M059J (cell line): ENCODE results near the gene CNOT4. TPM values are rescaled to one million over a fixed set of nuclear protein-coding genes. Genes with fewer than 3 reads are reported as not detected.
"Not testable (repeated sequence)": the region's sequence is repeated elsewhere in the genome, so short reads cannot be mapped to it uniquely, and the experiment has no call there.

Experiments
- DNase-seq: peaks from one replicate; pipeline ENCODE4 v3.0.0-alpha.2; 2012; ENCODE audit warnings: low read depth
- total RNA-seq: library from RNA; depleted of rRNA; stranded (reverse); fragments of >200 nt; shearing (Covaris generic); gene quantifications from 2 replicates; pipeline ENCODE4 v1.2.3, GENCODE V29; 2014

Gene CNOT4
- total RNA-seq, 1 experiment from 2014 or later, result 15.0 TPM

- no peak for DNase-seq
These were observed 145.7 kb downstream of the CNOT4 start for GRCh38 chr7:135364206-135364605.

- no peak for DNase-seq
These were observed 147.0 kb downstream of the CNOT4 start for GRCh38 chr7:135362871-135363270.

DNA sequence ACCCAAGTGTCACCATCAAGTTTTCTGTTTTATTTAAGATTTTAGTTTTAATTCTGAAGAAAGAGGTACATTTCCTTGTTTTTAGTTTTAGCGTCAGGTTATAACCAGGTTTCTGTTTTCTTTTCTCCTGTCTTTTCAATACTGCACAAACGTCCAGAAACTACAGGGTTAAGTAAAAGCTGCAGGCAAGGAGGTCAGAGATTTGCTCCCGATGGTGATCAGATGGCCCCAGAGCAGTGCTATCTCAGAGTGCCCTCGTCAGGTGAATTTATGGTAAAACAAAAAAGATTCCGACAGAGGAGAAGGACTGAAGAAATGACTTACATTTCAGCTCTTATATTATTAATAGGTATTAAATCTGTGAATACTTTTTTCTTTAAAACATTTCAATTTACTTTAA is 148.1 kb downstream of the CNOT4 start:
- DNase-seq, result no peak

- no peak for DNase-seq
These were observed 150.3 kb downstream of the CNOT4 start for GRCh38 chr7:135359615-135360014.

- no peak for DNase-seq
These were observed 154.4 kb downstream of the CNOT4 start for GRCh38 chr7:135355377-135356048.

DNA sequence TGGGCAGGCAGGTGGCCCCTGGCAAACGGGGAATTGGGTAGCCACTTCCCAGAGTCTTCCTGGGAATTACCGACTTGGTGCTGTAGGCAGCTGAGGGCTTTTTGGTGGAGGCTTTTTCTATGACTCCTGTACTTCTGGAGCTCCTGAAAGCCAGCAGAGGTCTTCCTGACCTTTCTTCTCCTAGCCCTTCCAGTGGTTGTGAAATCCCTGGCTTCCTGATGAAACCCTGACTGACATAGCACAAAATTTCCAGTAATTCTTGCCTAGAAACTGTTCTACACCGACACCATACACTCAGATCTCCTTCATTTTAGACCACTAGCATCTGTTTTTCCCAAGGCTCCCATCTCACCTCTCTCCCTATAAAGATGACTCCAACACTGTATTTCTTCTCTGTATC is 156.1 kb downstream of the CNOT4 start:
- DNase-seq, result no peak

GRCh38 chr7:135352285-135352684 is 157.6 kb downstream of the CNOT4 start:
- no peak for DNase-seq

DNA sequence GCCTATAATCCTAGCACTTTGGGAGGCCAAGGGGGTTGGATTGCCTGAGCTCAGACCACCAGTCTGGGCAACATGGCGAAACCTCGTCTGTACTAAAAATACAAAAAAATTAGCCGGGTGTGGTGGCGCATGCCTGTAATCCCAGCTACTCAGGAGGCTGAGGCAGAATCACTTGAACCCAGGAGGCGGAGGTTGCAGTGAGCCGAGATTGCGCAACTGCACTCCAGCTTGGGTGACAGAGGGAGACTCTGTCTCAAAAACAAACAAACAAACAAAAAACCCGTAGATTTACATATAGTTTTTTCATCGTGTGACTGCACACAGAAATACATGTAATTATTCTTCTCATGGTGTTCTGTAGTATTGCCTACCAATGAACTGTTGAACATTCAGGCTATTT is 158.8 kb downstream of the CNOT4 start:
- DNase-seq, result not testable (repeated sequence)

- DNase-seq, result peak; percentile 5
These were observed 160.2 kb downstream of the CNOT4 start for GRCh38 chr7:135349746-135350145.

DNA sequence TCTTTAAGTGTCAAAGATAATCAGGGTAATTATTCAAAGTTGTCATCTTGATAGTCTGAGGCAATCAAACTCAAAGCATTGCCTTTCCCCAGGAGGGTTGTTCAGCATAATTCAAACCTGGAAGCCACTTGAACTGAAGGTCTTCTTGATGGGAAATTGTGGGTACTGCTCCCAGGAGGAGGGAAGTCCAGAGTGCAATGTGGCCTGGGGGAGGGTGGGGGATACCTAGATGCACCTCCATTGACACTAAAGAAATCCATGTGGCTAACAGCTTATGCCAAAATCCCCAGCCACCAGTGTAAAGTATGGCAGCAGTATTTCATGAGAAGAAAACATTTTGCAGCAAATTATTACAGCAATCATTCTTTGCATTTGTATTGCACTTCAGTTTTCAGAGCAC is 161.4 kb downstream of the CNOT4 start:
- no peak for DNase-seq

- DNase-seq, result no peak
These were observed 166.5 kb downstream of the CNOT4 start for GRCh38 chr7:135343361-135343760.

DNA sequence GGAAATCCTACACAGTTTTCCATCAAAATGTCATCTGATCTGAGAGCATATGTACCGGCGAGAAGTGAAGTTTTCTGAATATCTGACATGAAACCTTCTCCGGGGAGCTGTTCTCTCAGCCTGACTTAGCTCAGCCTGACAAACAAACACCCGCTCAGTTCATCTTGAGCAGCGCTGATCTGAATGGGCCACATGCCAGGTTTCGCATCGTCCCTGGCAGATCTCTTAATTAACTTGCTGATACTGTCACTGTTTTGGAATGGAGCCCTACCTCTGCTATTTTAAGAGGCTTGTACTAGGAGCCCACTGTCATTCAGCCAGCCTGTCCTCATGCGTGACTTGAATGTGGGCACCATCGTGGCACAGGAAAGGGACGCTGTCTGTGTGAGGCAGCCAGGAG is 167.0 kb downstream of the CNOT4 start:
- no peak for DNase-seq

- no peak for DNase-seq
These were observed 168.9 kb downstream of the CNOT4 start for GRCh38 chr7:135341049-135341448.

DNA sequence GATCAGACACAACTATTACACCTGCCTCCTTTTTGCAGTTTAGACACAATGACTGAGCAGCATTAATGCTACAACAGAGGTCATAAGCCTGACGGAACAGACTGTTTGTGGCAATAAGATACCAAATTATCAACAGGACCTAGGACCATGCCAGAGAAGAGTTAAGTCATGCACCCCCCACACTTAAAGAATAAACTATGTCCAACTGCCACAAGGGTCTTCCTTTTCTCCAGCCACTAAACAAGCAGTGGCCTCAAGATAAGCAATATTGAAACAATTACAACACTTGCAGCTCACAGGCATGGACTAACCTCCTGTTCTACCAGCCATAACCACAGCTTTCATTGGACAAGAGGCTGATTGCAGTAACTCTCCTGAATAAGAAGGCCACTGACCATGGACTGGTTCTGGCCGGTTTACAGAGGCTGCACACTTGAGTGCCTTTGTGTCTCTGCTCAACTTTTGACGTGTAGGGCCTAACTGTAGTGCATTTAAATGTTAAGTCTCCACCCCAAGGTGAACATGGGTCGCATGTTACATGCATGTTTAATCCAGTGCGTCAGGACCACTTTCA is 171.8 kb downstream of the CNOT4 start:
- no peak for DNase-seq

DNA sequence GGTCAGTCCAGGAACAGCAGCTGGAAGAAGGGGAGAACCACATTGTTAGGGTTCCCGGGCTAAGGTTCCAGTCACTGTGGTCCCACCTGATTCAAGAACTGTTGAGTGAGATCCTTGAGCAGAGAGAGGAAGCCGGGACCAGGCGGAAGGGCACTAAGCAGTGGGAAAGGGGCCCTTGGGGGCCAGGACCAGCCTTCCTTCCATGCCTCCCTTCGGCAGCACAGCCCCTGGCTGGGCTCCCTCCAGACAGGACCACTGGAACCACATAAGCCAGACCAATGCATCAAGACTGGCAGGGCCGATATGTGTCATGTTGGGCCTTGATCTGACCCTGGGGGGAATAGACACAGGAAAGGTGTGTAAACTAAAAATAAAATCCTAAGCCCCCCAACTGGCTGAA is 172.4 kb downstream of the CNOT4 start:
- no peak for DNase-seq

DNA sequence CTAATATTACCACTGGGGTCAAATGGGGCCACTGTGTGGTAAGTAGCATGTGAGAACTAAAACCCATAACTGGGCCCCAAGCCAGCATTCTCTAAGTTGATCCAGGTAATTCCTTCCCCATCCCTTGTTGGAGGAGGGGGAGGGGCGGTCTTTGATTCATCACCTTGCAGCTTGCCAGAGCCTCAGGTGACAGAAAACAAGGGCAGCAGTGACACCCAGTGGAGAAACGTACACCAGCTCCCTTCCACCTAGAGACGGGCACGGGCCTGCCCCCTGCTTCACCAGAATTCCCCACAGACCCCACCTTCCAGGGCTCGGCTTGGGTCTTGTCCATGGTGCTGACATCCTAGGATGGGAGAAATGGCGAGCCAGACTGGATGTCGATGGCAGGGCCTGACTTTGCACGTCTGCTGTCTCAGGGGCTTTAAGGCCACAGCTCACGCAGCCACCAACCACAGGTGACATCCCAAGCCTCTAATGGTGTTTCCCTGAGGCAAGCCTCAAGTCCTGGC is 174.2 kb downstream of the CNOT4 start:
- peak; percentile 61 for DNase-seq

DNA sequence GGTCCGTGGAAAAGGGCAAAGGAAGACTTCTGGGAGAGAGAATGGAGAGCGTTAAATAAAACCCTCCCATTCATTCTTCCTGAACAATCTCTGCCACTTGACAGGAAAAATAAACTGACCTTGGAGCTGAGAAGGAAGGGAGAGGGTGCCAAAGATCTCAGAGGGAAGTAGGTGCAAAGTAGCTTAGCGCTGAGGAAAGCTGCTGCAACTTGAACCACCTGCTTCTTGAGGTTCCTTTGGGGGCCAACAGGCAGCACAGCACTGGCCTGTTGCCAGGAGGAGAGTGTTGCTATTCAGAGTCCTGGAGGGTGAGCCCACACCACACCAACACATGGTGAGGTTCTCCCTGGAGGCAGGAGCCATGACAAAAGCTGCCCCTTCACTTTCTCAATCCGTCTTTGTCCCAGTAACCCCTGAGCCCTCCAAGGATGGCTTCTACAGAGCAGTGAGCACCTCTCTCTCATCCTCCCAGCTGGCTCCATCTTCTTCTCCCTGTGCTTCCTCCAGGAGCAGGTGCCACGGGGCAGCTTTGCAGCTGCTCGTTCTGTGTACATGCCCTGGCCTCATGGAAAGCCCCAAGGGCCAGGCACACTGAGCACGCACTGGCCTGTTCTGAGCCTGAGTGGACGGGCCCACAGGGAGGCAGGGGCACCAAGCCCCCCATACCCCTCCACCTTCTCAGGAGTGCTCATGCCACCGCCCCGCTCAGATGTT is 174.9 kb downstream of the CNOT4 start:
- DNase-seq, result no peak

DNA sequence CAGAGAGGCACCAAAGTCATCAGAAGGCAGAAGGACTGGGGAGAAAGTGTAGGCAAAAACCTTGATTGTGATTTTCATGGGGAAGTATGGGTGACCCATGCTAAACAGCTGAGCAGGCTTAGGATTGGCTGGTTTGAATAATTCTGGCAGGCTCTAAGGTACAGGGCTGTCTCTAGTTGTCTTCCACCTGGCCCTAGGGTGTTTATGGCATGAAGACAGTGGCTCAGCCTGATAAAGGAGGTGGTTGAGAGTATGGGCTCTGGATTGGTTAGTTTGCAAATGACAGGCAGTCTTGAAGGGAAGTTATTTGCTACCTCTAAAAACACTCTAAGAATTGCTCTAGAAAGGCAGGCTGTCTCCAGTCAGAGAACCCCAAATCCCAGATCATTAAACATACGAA is 176.0 kb downstream of the CNOT4 start:
- no peak for DNase-seq

DNA sequence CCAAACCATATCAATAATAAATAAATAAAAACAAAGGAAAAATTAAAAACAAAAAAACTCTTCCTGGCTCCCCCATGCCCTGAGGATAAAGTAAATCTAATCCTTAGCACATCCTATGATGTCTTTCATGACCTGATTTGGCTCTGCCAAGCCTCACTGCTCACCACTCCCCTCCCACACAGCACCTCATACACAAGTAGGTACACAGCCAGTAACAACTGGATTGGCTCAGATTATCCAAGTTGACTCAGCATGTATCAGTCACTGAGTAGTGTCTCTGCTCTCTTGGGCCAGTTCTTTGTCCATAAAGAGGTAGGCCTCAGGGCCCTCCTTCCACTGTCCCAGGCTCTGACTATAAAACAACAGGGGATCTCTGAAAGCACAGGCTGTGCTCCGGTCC is 176.7 kb downstream of the CNOT4 start:
- peak; percentile 35 for DNase-seq

GRCh38 chr7:135330088-135330487 is 179.8 kb downstream of the CNOT4 start:
- DNase-seq, result no peak

GRCh38 chr7:135328526-135328925 is 181.4 kb downstream of the CNOT4 start:
- DNase-seq, result no peak

GRCh38 chr7:135328053-135328452 is 181.8 kb downstream of the CNOT4 start:
- DNase-seq, result no peak

DNA sequence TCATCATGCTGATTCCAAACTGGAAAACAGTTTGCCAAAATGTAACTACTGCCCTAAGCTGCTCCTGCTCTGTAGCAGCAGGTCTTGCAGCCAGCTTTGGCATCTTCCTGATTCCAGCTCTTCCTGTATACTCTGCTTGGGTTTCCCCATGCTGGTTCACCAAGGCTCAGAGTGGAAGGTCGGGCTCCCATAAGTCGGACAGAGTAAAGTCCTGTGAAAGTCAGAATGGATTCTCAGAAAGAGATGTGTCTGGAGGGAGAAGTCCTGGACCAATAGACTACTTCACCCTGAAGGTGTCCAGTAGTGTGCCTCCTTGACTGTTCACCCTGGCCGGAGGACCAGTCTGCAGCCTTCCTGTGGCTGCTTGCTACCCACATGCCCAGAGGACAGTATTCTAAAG is 182.4 kb downstream of the CNOT4 start:
- no peak for DNase-seq
